Neural progenitor cell (in vitro differentiated cells): ENCODE results near the gene BAZ1A. TPM values are rescaled to one million over a fixed set of nuclear protein-coding genes. Genes with fewer than 3 reads are reported as not detected.

ENCODE experiments used
- DNase-seq: peaks from one replicate; pipeline ENCODE4 v3.0.0-alpha.2; 2016; ENCODE audit warnings: low spot score
- H2AFZ ChIP-seq: fragments of 200-600 bp; sonication (generic); replicated peaks from 2 replicates; pipeline ENCODE4 v1.6.1; 2016; ENCODE audit warnings: antibody characterized with exemption
- H3F3A ChIP-seq: fragments of 200-600 bp; sonication (generic); 2 replicates; pipeline ENCODE4 v1.6.1; 2016; ENCODE audit warnings: antibody characterized with exemption, low read depth
- H3K27ac ChIP-seq: fragments of 200-600 bp; sonication (generic); 2 replicates; pipeline ENCODE4 v1.5.1; 2016; ENCODE audit warnings: mild to moderate bottlenecking
- H3K27me3 ChIP-seq: fragments of 200-600 bp; sonication (generic); 2 replicates; pipeline ENCODE4 v1.6.1; 2016; ENCODE audit warnings: mild to moderate bottlenecking, moderate library complexity
- H3K36me3 ChIP-seq: fragments of 200-600 bp; sonication (generic); 2 replicates; pipeline ENCODE4 v1.5.1; 2016
- H3K4me1 ChIP-seq: fragments of 200-600 bp; sonication (generic); 2 replicates; pipeline ENCODE4 v1.6.1; 2016; ENCODE audit warnings: mixed run types
- H3K4me2 ChIP-seq: fragments of 200-600 bp; sonication (generic); 2 replicates; pipeline ENCODE4 v1.6.1; 2016
- H3K4me3 ChIP-seq: fragments of 200-600 bp; sonication (generic); 2 replicates; pipeline ENCODE4 v1.5.1; 2016
- H3K79me2 ChIP-seq: fragments of 200-600 bp; sonication (generic); 2 replicates; pipeline ENCODE4 v1.6.1; 2016; ENCODE audit warnings: low read depth
- H3K9ac ChIP-seq: fragments of 200-600 bp; sonication (generic); 2 replicates; pipeline ENCODE4 v1.6.1; 2016
- H3K9me3 ChIP-seq: fragments of 200-600 bp; sonication (generic); 2 replicates; pipeline ENCODE4 v1.5.1; 2016; ENCODE audit warnings: low read depth
- H4K20me1 ChIP-seq: fragments of 200-600 bp; sonication (generic); 2 replicates; pipeline ENCODE4 v1.6.1; 2016; ENCODE audit warnings: low read depth
- H3K27ac Mint-ChIP-seq: 3 replicates; pipeline ENCODE4 v1.8.0; 2021; ENCODE audit warnings: mixed read lengths
- H3K27me3 Mint-ChIP-seq: 2 replicates; pipeline ENCODE4 v1.8.0; 2022; ENCODE audit warnings: low read depth, mild to moderate bottlenecking, inconsistent platforms, moderate library complexity, mixed read lengths; ENCODE audit not compliant: insufficient read depth
- H3K36me3 Mint-ChIP-seq: 3 replicates; pipeline ENCODE4 v1.8.0; 2021; ENCODE audit warnings: mixed read lengths
- H3K4me1 Mint-ChIP-seq: 3 replicates; pipeline ENCODE4 v1.8.0; 2021; ENCODE audit warnings: mixed read lengths
- H3K4me3 Mint-ChIP-seq: 3 replicates; pipeline ENCODE4 v1.8.0; 2021; ENCODE audit warnings: mild to moderate bottlenecking, moderate library complexity, mixed read lengths
- H3K9me3 Mint-ChIP-seq: 3 replicates; pipeline ENCODE4 v1.8.0; 2020; ENCODE audit warnings: mixed read lengths
- CTCF ChIP-seq: fragments of 200-600 bp; sonication (generic); IDR thresholded peaks from 2 replicates; pipeline ENCODE4 v1.5.1; 2017; ENCODE audit warnings: antibody characterized with exemption, mild to moderate bottlenecking
- EZH2 ChIP-seq: fragments of 200-600 bp; sonication (generic); IDR thresholded peaks from 2 replicates; pipeline ENCODE4 v1.6.1; 2017; ENCODE audit warnings: antibody characterized with exemption, mild to moderate bottlenecking, moderate library complexity
- EZH2phosphoT487 ChIP-seq: fragments of 200-600 bp; sonication (generic); IDR thresholded peaks from 2 replicates; pipeline ENCODE4 v1.6.1; 2017; ENCODE audit warnings: antibody characterized with exemption
- total RNA-seq: library from RNA; depleted of rRNA; stranded (reverse); fragments of >200 nt; gene quantifications from 2 replicates; pipeline ENCODE4 v1.2.3, GENCODE V29; 2015; ENCODE audit warnings: low replicate concordance

BAZ1A gene
- total RNA-seq, 1 donor from 2014 or later = 11.5 TPM

DNA sequence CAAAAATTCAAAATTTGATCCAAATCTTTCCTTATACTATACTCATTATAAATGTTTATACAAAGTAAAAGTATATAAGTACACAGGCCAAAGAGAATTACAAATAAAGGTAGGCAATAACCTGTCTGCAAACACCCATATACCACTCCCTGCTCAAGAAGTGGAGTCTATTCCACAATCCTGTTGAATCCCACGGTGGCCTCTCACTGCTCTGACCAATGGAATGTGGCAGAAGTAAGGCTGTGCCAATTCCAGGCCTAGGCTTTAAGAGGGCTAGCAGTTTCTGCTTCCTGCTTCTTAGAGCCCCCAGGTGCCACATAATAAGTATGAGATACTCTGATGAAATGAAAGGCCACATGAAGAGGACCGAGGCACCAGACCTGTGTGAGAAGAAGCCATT lies 80.9 kb downstream of the BAZ1A start:
- Mint-ChIP-seq H3K36me3 (peaks cover 32% of the 10 kb centered on the region), H3K27me3 (no peaks in the 10 kb centered on the region), H3K9me3 (peaks cover 2% of the 10 kb centered on the region), H3K4me3 (no peak overlapping the region), H3K27ac (no peak overlapping the region), H3K4me1 (no peaks in the 10 kb centered on the region)
- TF ChIP-seq CTCF (no peak), EZH2phosphoT487 (no peak), EZH2 (no peak)
- Histone ChIP-seq H3K9me3 (no peaks in the 10 kb centered on the region), H3K36me3 (peaks cover 6% of the 10 kb centered on the region), H3F3A (no peaks in the 10 kb centered on the region), H3K4me3 (no peak overlapping the region), H3K79me2 (no peaks in the 10 kb centered on the region), H4K20me1 (no peaks in the 10 kb centered on the region), H3K4me2 (no peak overlapping the region), H3K4me1 (no peaks in the 10 kb centered on the region), H3K9ac (no peak overlapping the region), H2AFZ (no peak overlapping the region), H3K27ac (no peak overlapping the region), H3K27me3 (no peaks in the 10 kb centered on the region)
- no peak for DNase-seq

GRCh38 chr14:34792598-34792997 lies 82.6 kb downstream of the BAZ1A start:
- H3K9ac ChIP-seq = no peak overlapping the region
- H3K9me3 ChIP-seq = no peaks in the 10 kb centered on the region
- Mint-ChIP-seq H3K4me1 (no peaks in the 10 kb centered on the region), H3K27me3 (no peaks in the 10 kb centered on the region), H3K27ac (no peak overlapping the region), H3K9me3 (no peaks in the 10 kb centered on the region), H3K4me3 (no peak overlapping the region), H3K36me3 (peaks cover 23% of the 10 kb centered on the region)
- no peaks in the 10 kb centered on the region for H3K27me3 ChIP-seq
- peaks cover 5% of the 10 kb centered on the region for H3K36me3 ChIP-seq
- no peaks in the 10 kb centered on the region for H3F3A ChIP-seq
- DNase-seq = no peak
- H3K4me2 ChIP-seq = no peak overlapping the region
- no peaks in the 10 kb centered on the region for H4K20me1 ChIP-seq
- TF ChIP-seq EZH2 = no peak
- no peak for TF ChIP-seq CTCF
- no peak for TF ChIP-seq EZH2phosphoT487
- no peak overlapping the region for H2AFZ ChIP-seq
- no peaks in the 10 kb centered on the region for H3K4me1 ChIP-seq
- no peak overlapping the region for H3K27ac ChIP-seq
- H3K79me2 ChIP-seq = no peaks in the 10 kb centered on the region
- H3K4me3 ChIP-seq = no peak overlapping the region

DNA sequence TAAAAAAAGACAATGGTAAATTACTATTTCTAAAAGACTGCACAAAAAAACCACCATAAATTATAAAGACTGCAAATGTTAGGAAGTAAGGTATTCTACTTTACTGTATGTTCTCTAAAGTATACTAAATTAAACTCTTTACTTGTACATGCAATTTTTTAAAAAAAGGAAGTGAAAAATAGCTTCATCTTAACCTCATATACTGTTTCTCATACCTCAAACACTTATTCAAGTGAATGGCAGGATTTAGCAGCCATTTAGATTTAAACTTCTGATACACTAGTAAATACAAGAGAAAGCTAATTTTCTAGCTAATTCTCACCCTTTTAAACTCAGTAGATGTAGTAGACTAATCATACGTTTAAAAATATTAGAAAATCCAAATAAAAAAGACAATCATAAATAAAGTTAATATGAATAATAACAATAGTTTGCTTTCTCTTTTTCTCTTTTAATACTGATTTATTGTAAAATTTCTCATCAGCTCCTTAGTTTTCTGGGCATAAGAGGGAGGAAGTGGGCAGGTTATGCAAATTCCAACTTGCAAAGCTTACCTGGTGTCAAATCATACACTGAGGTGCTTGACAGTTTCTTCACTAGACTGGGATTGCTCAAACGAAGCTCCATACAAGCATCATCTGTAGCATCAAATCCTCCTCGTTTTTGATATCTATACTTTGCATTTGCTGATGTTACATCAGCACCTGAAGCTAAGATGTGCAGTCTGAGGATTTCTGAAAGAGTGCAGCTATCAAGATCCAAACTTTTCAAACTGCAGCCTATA lies 89.7 kb downstream of the BAZ1A start:
- TF ChIP-seq EZH2phosphoT487 (no peak), EZH2 (no peak), CTCF (no peak)

More for the DNA sequence above, 89.7 kb downstream of the BAZ1A start:
- H3K4me1 ChIP-seq = no peaks in the 10 kb centered on the region
- H3K27ac Mint-ChIP-seq = no peak overlapping the region
- H3K4me1 Mint-ChIP-seq = no peaks in the 10 kb centered on the region
- peaks cover 22% of the 10 kb centered on the region for H3K36me3 Mint-ChIP-seq
- no peaks in the 10 kb centered on the region for H4K20me1 ChIP-seq
- no peaks in the 10 kb centered on the region for H3K9me3 ChIP-seq
- H3K79me2 ChIP-seq = no peaks in the 10 kb centered on the region
- DNase-seq = no peak
- no peak overlapping the region for H3K4me2 ChIP-seq
- no peak overlapping the region for H3K9ac ChIP-seq
- H3K27me3 ChIP-seq = no peaks in the 10 kb centered on the region
- H2AFZ ChIP-seq = no peak overlapping the region
- no peaks in the 10 kb centered on the region for H3K9me3 Mint-ChIP-seq
- H3F3A ChIP-seq = no peaks in the 10 kb centered on the region
- no peaks in the 10 kb centered on the region for H3K27me3 Mint-ChIP-seq
- H3K4me3 ChIP-seq = no peak overlapping the region
- no peak overlapping the region for H3K4me3 Mint-ChIP-seq
- no peak overlapping the region for H3K27ac ChIP-seq
- H3K36me3 ChIP-seq = no peaks in the 10 kb centered on the region
